H1 (cell line): ENCODE measurements around the gene SPDYE5.
"Not testable (repeated sequence)": the region's sequence is repeated elsewhere in the genome, so short reads cannot be mapped to it uniquely, and the experiment has no call there.

Source experiments
- CTCF ChIP-seq, 3 experiments: IDR thresholded peaks; 1 replicate in 2 of 3; 2 replicates in 1 of 3; pipeline versions ENCODE4 v1.5.1 to v1.6.1; 2011; ENCODE audit warnings: low read length in 3 of 3, mild to moderate bottlenecking in 3 of 3, inconsistent platforms in 2 of 3, low read depth in 1 of 3, moderate library complexity in 1 of 3; ENCODE audit not compliant: insufficient read depth in 1 of 3; ENCODE audit errors: control extremely low read depth in 1 of 3
- EZH2 ChIP-seq: fragments of 200-600 bp; sonication (generic); IDR thresholded peaks from 2 replicates; pipeline ENCODE4 v1.7.1; 2012; ENCODE audit warnings: low read depth, mild to moderate bottlenecking, moderate library complexity, low read length, inconsistent platforms; ENCODE audit not compliant: severe bottlenecking
- GABPA ChIP-seq: IDR thresholded peaks from 2 replicates; pipeline ENCODE4 v1.6.1; 2011; ENCODE audit warnings: mild to moderate bottlenecking, low read length, moderate library complexity, borderline replicate concordance; ENCODE audit not compliant: insufficient read depth
- GTF2F1 ChIP-seq: IDR thresholded peaks from 2 replicates; pipeline ENCODE4 v1.6.1; 2012; ENCODE audit warnings: low read depth, low read length, improper control_type of control experiment, borderline replicate concordance
- JUN ChIP-seq: IDR thresholded peaks from 2 replicates; pipeline ENCODE4 v1.6.1; 2011; ENCODE audit warnings: low read depth, mild to moderate bottlenecking, improper control_type of control experiment, low read length
- JUND ChIP-seq: IDR thresholded peaks from 2 replicates; pipeline ENCODE4 v1.6.1; 2011; ENCODE audit warnings: mild to moderate bottlenecking, improper control_type of control experiment, low read length
- PHF8 ChIP-seq: fragments of 200-600 bp; sonication (generic); conservative IDR thresholded peaks from 2 replicates; pipeline ENCODE4 v1.7.1; 2012; ENCODE audit warnings: low read depth, mild to moderate bottlenecking, inconsistent platforms, low read length, moderate library complexity
- RNF2 ChIP-seq: fragments of 200-900, 300-1000 bp; sonication (generic); IDR thresholded peaks from 2 replicates; pipeline ENCODE4 v1.7.1; 2016; ENCODE audit warnings: borderline replicate concordance, low read depth, mild to moderate bottlenecking, antibody characterized with exemption, low read length; ENCODE audit not compliant: poor library complexity, severe bottlenecking; ENCODE audit errors: missing control alignments
- SUZ12 ChIP-seq: fragments of 200-600 bp; sonication (generic); IDR thresholded peaks from 2 replicates; pipeline ENCODE4 v1.6.1; 2012; ENCODE audit warnings: mild to moderate bottlenecking, inconsistent platforms, low read length, moderate library complexity, mixed read lengths
- TEAD4 ChIP-seq: IDR thresholded peaks from 2 replicates; pipeline ENCODE4 v1.6.1; 2012; ENCODE audit warnings: low read depth, low read length, inconsistent platforms, mixed read lengths
- YY1 ChIP-seq: IDR thresholded peaks from 2 replicates; pipeline ENCODE4 v1.6.1; 2011; ENCODE audit warnings: low read depth, mild to moderate bottlenecking, low read length
- ZNF274 ChIP-seq: IDR thresholded peaks from 2 replicates; pipeline ENCODE4 v1.7.0; 2012; ENCODE audit warnings: low read length, borderline replicate concordance; ENCODE audit errors: extremely low read depth

GRCh38 chr7:75470166-75470565 lies 22.0 kb upstream of the SPDYE5 start:
- TF ChIP-seq CTCF (IDR thresholded peaks at IDR 0.05; ENCODE audit: control extremely low read depth in 1 of 3, insufficient read depth in 1 of 3, low read depth in 1 of 3, low read length in 3 of 3); PHF8; SUZ12; JUN; YY1; JUND; ZNF274; EZH2; GTF2F1; TEAD4; GABPA; RNF2: not testable (repeated sequence)
